Breast epithelium (tissue), 4 donors: Measurements from ENCODE around the gene KSR2. TPM values are rescaled to one million over a fixed set of nuclear protein-coding genes. Genes with fewer than 3 reads are reported as not detected.

Experiments
- DNase-seq, 2 donors: peaks; one replicate each; pipeline ENCODE4 v3.0.0-alpha.2; 2019; ENCODE audit warnings: low spot score in 2 of 2
- H3K27ac ChIP-seq, 2 donors: fragments of 200-600 bp; sonication (generic) in 1 of 2; one replicate each; pipeline ENCODE4 v1.5.1; 2016 to 2019; ENCODE audit warnings: mild to moderate bottlenecking in 1 of 2
- H3K27me3 ChIP-seq, 2 donors: fragments of 200-600 bp; sonication (generic) in 1 of 2; one replicate each; pipeline versions ENCODE4 v1.5.1 to v1.6.0; 2017 to 2019; ENCODE audit warnings: control low read depth in 1 of 2, mild to moderate bottlenecking in 1 of 2
- H3K36me3 ChIP-seq: fragments of 200-600 bp; one replicate; pipeline ENCODE4 v1.5.1; 2019
- H3K4me1 ChIP-seq, 2 donors: fragments of 200-600 bp; sonication (generic); one replicate each; pipeline ENCODE4 v1.5.1; 2016 to 2019; ENCODE audit warnings: control low read depth in 1 of 2
- H3K4me3 ChIP-seq, 3 donors: fragments of 200-600 bp; sonication (generic); 1 replicate in 2 of 3; 2 replicates in 1 of 3; pipeline ENCODE4 v1.5.1; 2016 to 2019; ENCODE audit warnings: mild to moderate bottlenecking in 3 of 3, moderate library complexity in 2 of 3
- H3K9me3 ChIP-seq, 2 donors: fragments of 200-600 bp; sonication (generic) in 1 of 2; one replicate each; pipeline ENCODE4 v1.5.1; 2016 to 2019; ENCODE audit warnings: control low read depth in 1 of 2
- CTCF ChIP-seq, 3 donors: fragments of 450-650 bp; IDR thresholded peaks; one replicate each; pipeline ENCODE4 v1.5.1; 2016 to 2017; ENCODE audit warnings: antibody characterized with exemption in 3 of 3, mild to moderate bottlenecking in 3 of 3, moderate library complexity in 3 of 3
- POLR2A ChIP-seq: fragments of 450-650 bp; IDR thresholded peaks from one replicate; pipeline ENCODE4 v1.6.1; 2016; ENCODE audit warnings: antibody characterized with exemption, mild to moderate bottlenecking, moderate library complexity
- POLR2AphosphoS5 ChIP-seq, 3 donors: sonication (generic); formaldehyde crosslinking; IDR thresholded peaks; one replicate each; pipeline ENCODE4 v1.6.1; 2017; ENCODE audit warnings: antibody characterized with exemption in 3 of 3
- intact Hi-C: fragments of 100-400 bp; cut with DNase I; formaldehyde crosslinking; loops from one replicate; pipeline ENCODE4 v1.15.1; 2023; ENCODE audit warnings: low total_unique reads
- total RNA-seq, 3 donors: library from RNA; depleted of rRNA; stranded (reverse); fragments of >200 nt; gene quantifications; one replicate each; pipeline ENCODE4 v1.1.0, GENCODE V29; 2016

The KSR2 gene
- total RNA-seq, 3 donors from 2014 or later: under 0.01 to 1.9 (median 0.33) TPM

- intact Hi-C loops: loop anchor here (2.0 kb wide), 1 partner anchor 72 kb away; no protein-coding TSS in a partner anchor
- Histone ChIP-seq H3K36me3 (no peaks in the 10 kb centered on the region), H3K27me3 (no peaks in the 10 kb centered on the region), H3K4me1 (no peaks in the 10 kb centered on the region), H3K27ac (no peak overlapping the region), H3K4me3 (no peak overlapping the region), H3K9me3 (no peaks in the 10 kb centered on the region)
- TF ChIP-seq POLR2AphosphoS5 (IDR thresholded peaks at IDR 0.05) (no peak), POLR2A (no peak), CTCF (IDR thresholded peaks at IDR 0.05) (no peak)
- DNase-seq: no peak
These were observed 446.2 kb downstream of the KSR2 start for GRCh38 chr12:117522559-117522958.

- Histone ChIP-seq H3K4me3 (no peak overlapping the region), H3K27me3 (no peaks in the 10 kb centered on the region), H3K4me1 (no peaks in the 10 kb centered on the region), H3K9me3 (no peaks in the 10 kb centered on the region), H3K27ac (no peak overlapping the region), H3K36me3 (no peaks in the 10 kb centered on the region)
- no peak for DNase-seq
- no peak for TF ChIP-seq POLR2A
- intact Hi-C loops: loop anchor here (2.0 kb wide), 1 partner anchor 71 kb away; no protein-coding TSS in a partner anchor
These were observed 446.9 kb downstream of the KSR2 start for GRCh38 chr12:117521867-117522266.

GRCh38 chr12:117521346-117521745, 447.4 kb downstream of the KSR2 start:
- no peak for TF ChIP-seq POLR2A
- no peak for TF ChIP-seq POLR2AphosphoS5 (IDR thresholded peaks at IDR 0.05)
- TF ChIP-seq CTCF (IDR thresholded peaks at IDR 0.05): no peak
- H3K4me3 ChIP-seq: no peak overlapping the region
- H3K27ac ChIP-seq: no peak overlapping the region
- no peak for DNase-seq
- no peaks in the 10 kb centered on the region for H3K27me3 ChIP-seq
- no peaks in the 10 kb centered on the region for H3K36me3 ChIP-seq
- intact Hi-C loops: no loop called here
- H3K9me3 ChIP-seq: no peaks in the 10 kb centered on the region
- H3K4me1 ChIP-seq: no peaks in the 10 kb centered on the region

- no peak overlapping the region for H3K27ac ChIP-seq
- peak; percentile 24 to 65 for DNase-seq
- intact Hi-C loops: no loop called here
- no peaks in the 10 kb centered on the region for H3K9me3 ChIP-seq
- TF ChIP-seq POLR2AphosphoS5 (IDR thresholded peaks at IDR 0.05) (no peak), POLR2A (no peak), CTCF (IDR thresholded peaks at IDR 0.05) (no peak)
- H3K36me3 ChIP-seq: no peaks in the 10 kb centered on the region
- no peaks in the 10 kb centered on the region for H3K4me1 ChIP-seq
- no peak overlapping the region for H3K4me3 ChIP-seq
- no peaks in the 10 kb centered on the region for H3K27me3 ChIP-seq
These were observed 450.1 kb downstream of the KSR2 start for GRCh38 chr12:117518594-117519270.

GRCh38 chr12:117517219-117517739, 451.5 kb downstream of the KSR2 start:
- no peaks in the 10 kb centered on the region for H3K27me3 ChIP-seq
- DNase-seq: no peak
- no peaks in the 10 kb centered on the region for H3K36me3 ChIP-seq
- TF ChIP-seq CTCF (IDR thresholded peaks at IDR 0.05) (no peak), POLR2AphosphoS5 (IDR thresholded peaks at IDR 0.05) (no peak)
- H3K9me3 ChIP-seq: no peaks in the 10 kb centered on the region
- intact Hi-C loops: no loop called here
- no peak overlapping the region for H3K27ac ChIP-seq
- H3K4me1 ChIP-seq: no peaks in the 10 kb centered on the region
- no peak overlapping the region for H3K4me3 ChIP-seq
